Measurements from ENCODE around the gene PBX1.

DNA sequence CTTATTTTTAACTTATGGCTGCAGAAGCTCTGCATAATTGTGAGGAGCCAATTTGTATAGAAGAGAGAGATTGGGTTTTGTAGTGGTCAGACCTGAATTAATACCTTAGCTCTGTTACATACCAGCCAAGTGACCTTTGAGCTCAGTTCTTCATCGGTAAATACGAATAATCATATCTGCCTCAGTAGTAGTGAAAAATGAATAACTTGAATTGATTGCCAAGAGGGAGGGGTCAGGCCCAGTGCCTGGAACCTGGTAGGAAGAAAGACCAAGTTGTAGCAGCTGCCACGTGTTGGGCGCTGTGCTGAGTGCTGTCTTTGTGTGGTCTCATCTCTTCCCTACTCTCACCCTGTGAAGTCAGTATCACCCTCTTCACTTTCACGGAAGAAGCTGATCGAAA, 247.5 kb downstream of the PBX1 start:
- TF ChIP-seq CTCF (IDR thresholded peaks at IDR 0.05), result no peak
- TF ChIP-seq POLR2AphosphoS5 (IDR thresholded peaks at IDR 0.05), result no peak
